Measurements from ENCODE around the gene CLDN9.

DNA sequence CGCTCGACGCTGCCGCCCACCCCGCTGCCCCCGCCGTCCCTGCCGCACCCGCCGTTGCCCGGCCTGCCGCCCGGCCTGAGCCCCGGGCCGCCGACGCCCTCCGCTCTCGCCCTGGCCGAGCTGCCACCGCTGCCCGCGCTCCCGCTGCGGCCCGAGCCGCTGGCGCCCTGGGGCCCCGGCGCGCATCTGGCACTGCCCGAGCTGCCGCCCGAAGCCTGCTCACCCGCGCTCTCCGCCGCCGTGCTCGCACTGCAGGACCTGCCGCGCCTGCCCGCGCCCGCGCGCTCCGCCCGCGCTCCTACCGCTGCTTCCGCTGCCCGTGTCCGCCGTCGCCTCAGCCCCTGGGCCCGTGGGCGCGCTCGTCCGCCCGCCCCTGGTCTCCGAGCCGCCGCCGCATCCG is 8.4 kb upstream of the CLDN9 start:
- no peak for TF ChIP-seq GABPA (IDR thresholded peaks at IDR 0.05 in 1 of 2, conservative IDR thresholded peaks at IDR 0.05 in 1 of 2)
- TF ChIP-seq, protein P1, sequence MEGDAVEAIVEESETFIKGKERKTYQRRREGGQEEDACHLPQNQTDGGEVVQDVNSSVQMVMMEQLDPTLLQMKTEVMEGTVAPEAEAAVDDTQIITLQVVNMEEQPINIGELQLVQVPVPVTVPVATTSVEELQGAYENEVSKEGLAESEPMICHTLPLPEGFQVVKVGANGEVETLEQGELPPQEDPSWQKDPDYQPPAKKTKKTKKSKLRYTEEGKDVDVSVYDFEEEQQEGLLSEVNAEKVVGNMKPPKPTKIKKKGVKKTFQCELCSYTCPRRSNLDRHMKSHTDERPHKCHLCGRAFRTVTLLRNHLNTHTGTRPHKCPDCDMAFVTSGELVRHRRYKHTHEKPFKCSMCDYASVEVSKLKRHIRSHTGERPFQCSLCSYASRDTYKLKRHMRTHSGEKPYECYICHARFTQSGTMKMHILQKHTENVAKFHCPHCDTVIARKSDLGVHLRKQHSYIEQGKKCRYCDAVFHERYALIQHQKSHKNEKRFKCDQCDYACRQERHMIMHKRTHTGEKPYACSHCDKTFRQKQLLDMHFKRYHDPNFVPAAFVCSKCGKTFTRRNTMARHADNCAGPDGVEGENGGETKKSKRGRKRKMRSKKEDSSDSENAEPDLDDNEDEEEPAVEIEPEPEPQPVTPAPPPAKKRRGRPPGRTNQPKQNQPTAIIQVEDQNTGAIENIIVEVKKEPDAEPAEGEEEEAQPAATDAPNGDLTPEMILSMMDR (IDR thresholded peaks at IDR 0.05; ENCODE audit: low read depth, low read length, missing input control), result no peak
- TF ChIP-seq EGR1 (IDR thresholded peaks at IDR 0.05; ENCODE audit: low read depth in 2 of 2), result no peak

Data from liver (tissue), 3 donors.